Fibroblast of lung (primary cell): ENCODE data around the gene SNRPN. TPM values are rescaled to one million over a fixed set of nuclear protein-coding genes. Genes with fewer than 3 reads are reported as not detected.

Source experiments
- DNase-seq, 2 donors: peaks; one replicate each; pipeline versions ENCODE4 v3.0.0 to v3.0.0-alpha.2; 2010; ENCODE audit warnings: low read depth in 2 of 2
- H2AFZ ChIP-seq: 2 replicates; pipeline ENCODE4 v1.5.1; 2012; ENCODE audit warnings: low read length, control low read depth, inconsistent platforms
- H3K27ac ChIP-seq: 2 replicates; pipeline ENCODE4 v1.5.1; 2011; ENCODE audit warnings: low read length, control low read depth; ENCODE audit not compliant: insufficient read depth
- H3K27me3 ChIP-seq: 2 replicates; pipeline ENCODE4 v1.5.1; 2011; ENCODE audit warnings: mild to moderate bottlenecking, low read length; ENCODE audit not compliant: control insufficient read depth, insufficient read depth
- H3K36me3 ChIP-seq: 2 replicates; pipeline ENCODE4 v1.5.1; 2011; ENCODE audit warnings: low read length; ENCODE audit not compliant: control insufficient read depth, insufficient read depth
- H3K4me1 ChIP-seq: 2 replicates; pipeline ENCODE4 v1.5.1; 2011; ENCODE audit warnings: low read length; ENCODE audit not compliant: control insufficient read depth, insufficient read depth; ENCODE audit errors: extremely low read depth
- H3K4me2 ChIP-seq: 2 replicates; pipeline ENCODE4 v1.5.1; 2011; ENCODE audit warnings: low read length, control low read depth; ENCODE audit not compliant: insufficient read depth; ENCODE audit errors: extremely low read depth
- H3K4me3 ChIP-seq, 4 experiments: fragments of 200-600 bp in 1 of 4; sonication (generic) in 1 of 4; replicated peaks in 1 of 4; 2 replicates each; pipeline ENCODE4 v1.5.1; 2011 to 2016; ENCODE audit warnings: low read length in 4 of 4, low read depth in 3 of 4, mild to moderate bottlenecking in 3 of 4, control low read depth in 2 of 4, inconsistent platforms in 1 of 4, mixed read lengths in 1 of 4; ENCODE audit not compliant: insufficient read depth in 1 of 4; ENCODE audit errors: control extremely low read depth in 1 of 4
- H3K79me2 ChIP-seq: 2 replicates; pipeline ENCODE4 v1.5.1; 2012; ENCODE audit warnings: mild to moderate bottlenecking, low read length, inconsistent platforms; ENCODE audit not compliant: control insufficient read depth, insufficient read depth
- H3K9ac ChIP-seq: 2 replicates; pipeline ENCODE4 v1.5.1; 2011; ENCODE audit warnings: mild to moderate bottlenecking, low read length, control low read depth; ENCODE audit not compliant: insufficient read depth
- H3K9me3 ChIP-seq: 2 replicates; pipeline ENCODE4 v1.5.1; 2012; ENCODE audit warnings: low read depth, low read length; ENCODE audit not compliant: control insufficient read depth, insufficient read depth
- H4K20me1 ChIP-seq: 2 replicates; pipeline ENCODE4 v1.5.1; 2011; ENCODE audit warnings: low read length; ENCODE audit not compliant: control insufficient read depth, insufficient read depth; ENCODE audit errors: extremely low read depth
- CTCF ChIP-seq, 2 donors: IDR thresholded peaks in 1 of 2; conservative IDR thresholded peaks in 1 of 2; 1 replicate in 1 of 2; 2 replicates in 1 of 2; pipeline ENCODE4 v1.5.1; 2011 to 2012; ENCODE audit warnings: low read length in 2 of 2, control low read depth in 1 of 2, inconsistent platforms in 1 of 2, low read depth in 1 of 2, mild to moderate bottlenecking in 1 of 2
- EZH2 ChIP-seq: IDR thresholded peaks from 2 replicates; pipeline ENCODE4 v1.5.1; 2012; ENCODE audit warnings: low read length, control low read depth, mild to moderate bottlenecking; ENCODE audit errors: missing control alignments
- polyA plus RNA-seq, 2 donors: library from polyadenylated mRNA; depleted of rRNA in 1 of 2; stranded (reverse) in 1 of 2; unstranded in 1 of 2; fragments of >200 nt; gene quantifications; 2 replicates each; pipeline ENCODE4 v1.2.1, GENCODE V29; 2011 to 2012; ENCODE audit warnings: missing spikeins in 1 of 2
- total RNA-seq: library from RNA; depleted of rRNA; stranded (reverse); fragments of >200 nt; gene quantifications from 2 replicates; pipeline ENCODE4 v1.2.1, GENCODE V29; 2014

Gene SNRPN
- total and polyA plus RNA-seq, 2 donors (not counting 1 experiment from before 2014, with no cell fraction given), result 117 to 163 TPM

DNA sequence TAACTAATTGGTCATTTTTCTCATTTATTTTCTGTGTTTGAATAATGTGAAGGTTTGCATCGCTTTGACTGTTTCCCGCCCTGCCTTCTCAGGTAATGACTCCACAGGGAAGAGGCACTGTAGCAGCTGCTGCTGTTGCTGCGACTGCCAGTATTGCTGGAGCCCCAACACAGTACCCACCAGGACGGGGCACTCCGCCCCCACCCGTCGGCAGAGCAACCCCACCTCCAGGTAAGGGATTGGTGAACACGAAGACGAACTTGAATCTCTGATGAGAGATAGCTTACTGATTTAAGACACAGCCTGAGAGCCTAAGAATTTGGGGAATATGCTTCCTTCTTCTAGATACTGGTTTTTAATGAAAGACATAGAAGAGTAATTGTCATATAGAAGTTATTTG is 22.9 kb downstream of the SNRPN start:
- H3K79me2 ChIP-seq, result no peaks in the 10 kb centered on the region
- H3K36me3 ChIP-seq, result no peaks in the 10 kb centered on the region
- no peak overlapping the region for H3K27ac ChIP-seq
- no peak for DNase-seq
- H3K4me2 ChIP-seq, result no peak overlapping the region
- H3K4me1 ChIP-seq, result no peaks in the 10 kb centered on the region
- TF ChIP-seq EZH2 (no peak), CTCF (conservative IDR thresholded peaks at IDR 0.05 in 1 of 2, IDR thresholded peaks at IDR 0.05 in 1 of 2; ENCODE audit: low read depth in 1 of 2, low read length in 2 of 2) (no peak)
- H3K27me3 ChIP-seq, result no peaks in the 10 kb centered on the region
- no peaks in the 10 kb centered on the region for H4K20me1 ChIP-seq
- H2AFZ ChIP-seq, result no peak overlapping the region
- H3K4me3 ChIP-seq, result no peak overlapping the region
- H3K9ac ChIP-seq, result no peak overlapping the region
- H3K9me3 ChIP-seq, result no peaks in the 10 kb centered on the region

DNA sequence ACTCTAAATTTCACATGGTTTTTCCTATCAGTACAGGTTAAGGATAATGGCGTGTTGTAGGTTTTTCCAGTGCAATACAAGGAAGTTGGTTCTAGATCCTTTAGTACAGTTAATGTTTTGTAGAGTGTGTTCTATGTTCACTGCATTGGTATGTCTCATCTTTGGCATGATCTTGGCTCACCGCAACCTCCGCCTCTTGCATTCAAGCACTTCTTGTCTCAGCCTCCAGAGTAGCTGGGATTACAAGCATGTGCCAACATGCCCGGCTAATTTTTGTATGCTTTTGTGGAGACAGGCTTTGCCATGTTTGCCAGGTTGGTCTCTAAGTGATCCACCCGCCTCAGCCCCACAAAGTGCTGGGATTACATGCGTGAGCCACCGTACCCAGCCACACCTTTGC is 30.4 kb downstream of the SNRPN start:
- Histone ChIP-seq H3K4me1 (no peaks in the 10 kb centered on the region), H3K27me3 (no peaks in the 10 kb centered on the region), H4K20me1 (no peaks in the 10 kb centered on the region), H3K4me3 (no peak overlapping the region), H3K9me3 (no peaks in the 10 kb centered on the region), H3K9ac (no peak overlapping the region), H3K4me2 (no peak overlapping the region), H3K79me2 (no peaks in the 10 kb centered on the region), H2AFZ (no peak overlapping the region), H3K27ac (no peak overlapping the region), H3K36me3 (no peaks in the 10 kb centered on the region)
- no peak for TF ChIP-seq CTCF (conservative IDR thresholded peaks at IDR 0.05 in 1 of 2, IDR thresholded peaks at IDR 0.05 in 1 of 2; ENCODE audit: low read depth in 1 of 2, low read length in 2 of 2)
- DNase-seq, result no peak

DNA sequence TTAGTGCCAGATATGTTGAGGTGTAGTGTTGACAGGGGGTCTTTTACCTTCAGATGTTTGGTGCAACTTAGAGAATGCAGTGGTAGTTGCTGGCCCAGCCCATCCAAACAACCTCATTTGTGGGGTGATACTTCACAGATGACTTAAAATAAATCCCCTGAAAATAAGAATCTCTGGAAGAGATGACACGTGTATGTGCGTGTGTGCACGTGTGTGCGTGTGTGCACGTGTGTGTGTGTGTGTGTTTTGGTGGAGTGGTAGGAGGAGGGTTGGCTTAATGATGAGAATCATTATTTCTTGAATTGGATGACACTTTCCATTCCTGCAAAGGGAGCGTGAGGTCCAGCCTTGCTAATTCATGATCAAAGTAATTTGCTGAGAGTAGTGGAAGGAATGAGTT is 31.9 kb downstream of the SNRPN start:
- DNase-seq, result no peak
- no peak overlapping the region for H3K4me3 ChIP-seq
- no peak overlapping the region for H3K27ac ChIP-seq
- TF ChIP-seq EZH2 (no peak), CTCF (conservative IDR thresholded peaks at IDR 0.05 in 1 of 2, IDR thresholded peaks at IDR 0.05 in 1 of 2; ENCODE audit: low read depth in 1 of 2, low read length in 2 of 2) (no peak)
- no peaks in the 10 kb centered on the region for H3K4me1 ChIP-seq
- no peak overlapping the region for H3K4me2 ChIP-seq
- H2AFZ ChIP-seq, result no peak overlapping the region
- H3K9me3 ChIP-seq, result no peaks in the 10 kb centered on the region
- no peaks in the 10 kb centered on the region for H3K36me3 ChIP-seq
- H3K79me2 ChIP-seq, result no peaks in the 10 kb centered on the region
- H3K9ac ChIP-seq, result no peak overlapping the region
- no peaks in the 10 kb centered on the region for H3K27me3 ChIP-seq
- H4K20me1 ChIP-seq, result no peaks in the 10 kb centered on the region
